GM18867 (cell line): ENCODE data around the gene SLC6A1.

Experiments
- ATAC-seq: cut with Tn5 transposase; IDR thresholded peaks from one replicate; pipeline ENCODE4 v1.9.1; 2021; ENCODE audit warnings: mild to moderate bottlenecking, moderate library complexity; ENCODE audit not compliant: unreplicated experiment

SLC6A1 gene

DNA sequence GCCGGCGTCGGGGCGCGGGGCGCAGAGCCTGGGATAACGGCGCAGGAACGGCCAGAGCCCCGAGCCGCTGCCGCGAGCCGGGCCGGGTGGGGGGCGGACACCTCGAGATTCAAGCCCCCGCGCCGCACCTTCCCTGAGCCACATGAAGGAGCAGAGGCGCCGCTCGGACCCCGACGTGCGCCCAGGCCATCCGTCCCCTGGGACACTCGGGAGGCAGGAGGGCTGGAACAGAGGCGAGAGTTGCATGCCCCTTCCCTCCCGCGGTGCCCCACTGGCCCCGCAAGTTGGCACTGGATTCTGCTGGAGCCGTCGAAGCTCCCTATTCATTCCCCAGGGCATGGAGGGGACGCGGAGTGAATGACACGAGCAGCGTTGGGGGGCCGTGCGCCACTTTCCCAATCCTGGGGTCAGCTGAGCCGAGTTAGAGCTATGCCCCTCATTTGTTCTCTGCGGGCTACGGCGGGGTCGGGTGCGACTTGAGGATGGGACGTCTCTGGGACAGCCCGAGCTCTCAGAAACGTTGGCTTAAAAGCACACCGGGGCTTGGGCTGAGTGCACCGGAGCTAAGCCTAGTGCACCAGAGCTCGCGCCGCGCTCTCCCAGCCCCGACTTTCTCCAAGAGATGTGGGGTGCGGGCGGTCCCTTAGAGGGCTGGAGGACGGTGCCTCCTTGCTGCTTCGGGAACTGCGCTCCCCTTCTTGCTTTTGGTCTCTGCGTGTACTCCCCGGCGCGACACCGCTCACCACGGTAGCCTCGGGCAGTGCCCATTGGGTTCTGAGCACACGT lies 588 bp downstream of the SLC6A1 start:
- no peak for ATAC-seq

DNA sequence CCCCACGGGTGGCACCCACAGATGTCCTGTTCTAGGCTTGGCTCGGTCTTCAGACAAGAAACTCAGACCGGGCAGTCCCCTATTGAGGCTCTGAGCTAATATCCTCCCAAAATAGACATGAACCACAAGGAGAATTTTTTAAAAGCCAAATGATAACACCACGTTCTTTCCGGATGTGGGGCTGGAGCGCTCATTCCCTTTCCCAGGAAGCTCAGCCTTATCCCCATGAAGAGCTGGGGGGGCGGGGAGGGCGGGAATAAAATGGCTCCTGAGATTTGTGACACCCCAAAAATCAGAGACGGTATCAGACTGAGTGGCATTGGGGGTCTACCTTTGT lies 1.1 kb downstream of the SLC6A1 start:
- ATAC-seq = no peak

DNA sequence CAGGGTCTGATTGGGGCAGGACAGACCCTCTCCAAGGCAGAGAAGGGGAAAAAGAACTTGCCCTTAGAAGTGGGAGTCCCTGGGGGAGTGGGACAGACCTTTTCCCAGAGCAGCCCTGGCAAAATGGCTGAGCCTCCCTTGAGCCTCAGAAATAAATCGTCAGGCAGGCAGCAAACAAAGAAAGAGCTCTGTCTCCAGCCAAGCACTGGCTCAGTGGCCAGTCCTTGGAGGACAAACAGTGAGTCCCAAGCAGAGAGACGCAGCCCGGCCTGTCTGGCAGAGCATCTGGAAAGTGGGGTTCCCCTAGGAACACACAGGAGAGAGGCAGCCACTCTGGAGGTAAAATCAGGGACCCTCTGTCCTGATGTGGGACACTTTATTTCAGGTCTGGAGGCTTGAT lies 1.8 kb downstream of the SLC6A1 start:
- no peak for ATAC-seq

DNA sequence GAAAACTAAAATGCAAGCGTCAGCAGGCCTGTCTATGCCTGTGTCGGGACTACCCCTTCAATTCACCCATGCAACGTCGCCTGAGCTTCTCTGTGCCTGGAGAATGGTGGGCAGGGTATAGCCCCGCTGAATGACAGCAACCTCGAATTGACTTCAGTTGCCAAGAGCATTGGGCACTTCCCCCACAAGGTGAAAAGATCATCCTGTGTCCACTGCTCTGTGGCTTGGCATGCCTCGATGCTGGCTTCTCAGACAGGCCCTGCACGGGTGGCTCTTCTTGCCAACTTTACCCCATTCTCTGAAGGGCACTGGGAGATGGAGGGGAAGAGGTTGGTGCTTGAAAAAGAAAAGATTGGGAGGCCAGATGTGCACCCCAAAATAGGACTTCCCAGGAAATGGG lies 3.3 kb downstream of the SLC6A1 start:
- no peak for ATAC-seq

DNA sequence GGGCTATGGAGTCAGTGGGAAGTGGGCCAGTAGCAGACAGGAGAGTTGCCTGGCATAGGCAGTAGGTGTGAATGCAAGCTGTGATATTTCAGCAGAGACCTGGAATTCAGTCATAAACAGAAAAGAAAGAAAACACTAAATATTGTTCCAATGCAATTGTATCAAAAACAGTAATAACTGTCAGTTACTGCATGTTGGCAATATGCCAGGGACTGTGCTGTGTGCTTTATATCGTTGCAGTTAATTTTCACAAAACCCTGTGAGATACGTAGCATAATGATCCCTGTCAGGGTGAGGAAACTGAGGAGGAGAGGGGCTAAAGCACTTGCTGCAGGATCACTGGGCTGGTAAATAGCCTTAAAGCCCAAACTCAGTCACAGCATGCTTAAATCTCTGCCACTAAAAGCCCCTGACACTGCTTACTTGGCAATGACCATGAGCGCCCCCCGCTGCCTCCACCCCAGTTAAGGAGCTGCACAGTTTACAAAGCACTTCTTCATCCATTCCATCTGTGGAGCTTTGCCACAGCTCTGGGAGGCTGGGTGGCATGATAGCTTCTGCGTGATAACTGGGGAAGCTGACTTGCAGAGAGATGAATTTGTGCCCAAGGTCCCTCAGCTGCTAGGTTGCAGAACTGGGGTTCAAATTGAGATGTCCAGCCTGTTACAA lies 3.9 kb downstream of the SLC6A1 start:
- no peak for ATAC-seq

DNA sequence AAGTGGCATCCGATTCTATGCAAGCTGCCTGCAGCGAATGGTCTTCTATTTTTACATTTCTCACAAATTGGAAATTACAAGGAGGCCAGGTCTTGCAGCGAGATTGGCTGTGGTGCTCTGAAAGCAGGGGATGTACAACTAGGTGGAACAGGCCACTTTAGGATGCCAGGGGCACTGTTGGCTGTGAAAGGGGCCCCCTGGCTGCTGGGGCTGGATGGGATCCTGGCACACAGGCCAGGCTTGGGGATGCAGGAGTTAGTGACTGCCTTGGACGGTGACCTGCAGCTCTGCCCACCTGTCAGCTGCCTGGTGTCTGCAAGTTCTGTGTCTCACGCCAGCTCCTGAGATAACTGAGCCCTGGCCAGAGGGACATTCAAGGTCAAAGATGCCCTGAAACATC lies 4.6 kb downstream of the SLC6A1 start:
- no peak for ATAC-seq

DNA sequence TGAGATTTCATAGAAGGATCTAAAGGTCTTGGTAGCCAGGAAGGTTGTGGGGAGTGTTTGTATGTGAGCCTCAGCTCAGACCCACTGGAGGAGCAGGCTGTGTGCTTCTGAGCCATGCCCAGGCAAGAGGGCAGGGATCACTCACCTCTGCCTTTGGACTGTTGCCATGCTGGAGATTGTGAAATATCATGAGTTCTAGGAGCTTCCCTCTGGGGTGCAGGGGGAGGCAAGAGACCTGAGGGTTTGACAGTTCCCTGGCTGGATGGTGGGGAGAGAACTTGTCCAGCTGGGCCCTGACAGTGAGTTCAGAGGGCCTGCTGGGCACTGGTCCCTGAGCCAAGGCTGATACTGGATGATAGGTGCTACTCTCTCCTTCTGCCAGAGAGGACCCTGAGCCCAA lies 6.0 kb downstream of the SLC6A1 start:
- no peak for ATAC-seq

DNA sequence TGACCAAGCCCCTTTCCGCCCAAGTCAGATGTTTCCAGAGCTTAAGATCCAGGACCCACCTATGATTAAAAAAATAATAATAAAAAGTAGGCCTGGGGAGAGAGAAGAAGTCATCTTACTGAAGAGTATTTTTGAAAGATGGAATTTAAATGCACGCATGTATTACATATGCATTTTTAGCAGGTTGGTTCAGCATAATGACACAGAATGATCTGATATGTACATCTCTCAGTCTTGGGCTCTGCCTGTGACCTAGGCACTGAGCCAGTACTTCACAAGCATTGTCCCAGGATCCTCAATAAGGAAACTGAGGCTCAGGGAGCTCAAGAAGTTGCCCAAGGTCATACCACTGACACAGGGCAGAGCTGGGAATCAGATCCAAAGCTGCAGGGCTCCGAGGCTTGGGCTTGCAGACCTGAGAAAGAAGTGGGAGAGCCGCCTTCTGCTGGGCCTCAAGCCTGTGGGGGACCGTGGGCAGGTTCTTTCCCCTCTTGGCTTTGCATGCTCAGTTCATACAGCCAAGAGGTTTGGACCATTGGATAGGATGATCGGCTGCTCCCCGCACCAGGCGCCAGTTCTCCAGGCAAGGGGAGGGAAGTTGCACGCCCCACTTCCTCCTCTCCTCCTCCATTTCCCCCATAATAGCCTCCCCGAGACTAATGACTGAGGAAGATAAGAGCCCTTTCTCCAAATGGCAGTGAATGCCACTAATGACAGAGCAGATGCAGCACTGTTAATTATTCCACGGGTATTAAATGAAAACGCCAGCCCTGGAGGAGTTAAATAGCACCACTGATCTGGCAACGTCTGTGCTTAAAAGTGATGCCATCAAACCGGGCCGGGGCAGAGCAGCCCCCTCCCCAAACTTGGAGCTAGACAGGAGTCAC lies 6.9 kb downstream of the SLC6A1 start:
- ATAC-seq = no peak

DNA sequence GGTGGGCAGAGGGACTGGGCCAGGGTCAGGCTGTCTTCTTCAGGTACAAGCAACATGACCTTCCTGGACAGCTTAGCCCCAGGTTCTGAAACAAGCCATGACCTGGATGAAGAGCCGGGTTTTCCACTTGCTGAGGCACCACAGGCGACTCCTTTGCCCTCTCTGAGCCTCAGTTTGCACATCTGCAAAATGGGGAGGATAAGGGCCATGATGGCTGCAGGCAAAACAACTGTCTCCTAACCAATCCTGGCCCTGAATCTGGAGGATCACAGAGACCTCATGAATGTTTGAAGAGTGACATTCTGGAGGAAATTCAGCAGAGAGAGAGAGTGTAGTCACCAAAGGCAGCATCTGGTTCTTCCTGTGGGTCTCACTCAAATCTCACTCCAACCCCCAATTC lies 8.0 kb downstream of the SLC6A1 start:
- no peak for ATAC-seq

DNA sequence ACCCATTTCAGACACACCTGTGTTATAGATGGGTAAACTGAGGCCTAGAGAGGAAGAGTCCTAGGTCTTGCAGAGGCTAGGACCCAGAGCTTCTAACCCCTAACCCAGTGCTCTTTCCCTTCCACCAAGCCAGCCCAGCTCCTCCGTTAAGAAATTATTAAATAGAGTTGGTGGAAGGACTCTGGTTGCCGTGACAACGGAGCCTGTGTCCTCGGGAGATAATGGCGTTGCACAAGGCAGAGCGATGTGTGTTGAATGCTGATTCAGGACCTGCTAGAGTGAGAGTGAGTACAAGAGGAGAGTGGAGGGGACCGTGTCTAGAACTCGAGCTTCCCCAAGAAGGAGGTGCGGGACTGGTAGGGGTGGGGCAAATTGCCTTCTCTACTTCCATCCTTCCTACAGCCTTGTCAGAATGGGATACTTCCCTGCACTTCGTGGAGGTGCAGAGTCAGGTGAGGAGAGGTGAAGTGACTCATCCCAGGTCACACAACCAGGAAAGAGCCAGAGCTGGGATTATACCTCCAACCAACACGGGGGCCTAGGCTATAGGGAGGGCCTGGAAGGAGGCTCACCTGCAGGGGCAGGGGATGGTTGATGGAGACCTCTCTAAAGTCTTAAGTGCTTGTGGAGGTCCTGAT lies 8.6 kb downstream of the SLC6A1 start:
- ATAC-seq = no peak

DNA sequence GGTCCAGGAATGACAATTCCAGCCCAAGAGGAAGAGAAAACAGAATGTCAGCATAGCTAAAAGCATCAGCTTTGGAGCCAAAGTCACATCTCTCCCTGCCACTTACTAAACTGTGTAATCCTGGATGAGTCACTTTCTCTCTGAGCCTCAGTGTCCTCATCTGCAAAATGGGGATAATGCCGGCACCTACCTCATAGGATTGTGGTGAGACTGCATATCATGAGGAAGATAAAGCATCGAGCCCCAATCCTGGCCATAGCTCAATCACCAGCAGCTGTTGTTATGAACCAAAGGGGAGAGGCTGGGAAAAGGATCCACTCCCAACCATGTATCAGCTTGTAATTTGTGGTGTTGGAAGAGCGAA lies 9.1 kb downstream of the SLC6A1 start:
- ATAC-seq = no peak

DNA sequence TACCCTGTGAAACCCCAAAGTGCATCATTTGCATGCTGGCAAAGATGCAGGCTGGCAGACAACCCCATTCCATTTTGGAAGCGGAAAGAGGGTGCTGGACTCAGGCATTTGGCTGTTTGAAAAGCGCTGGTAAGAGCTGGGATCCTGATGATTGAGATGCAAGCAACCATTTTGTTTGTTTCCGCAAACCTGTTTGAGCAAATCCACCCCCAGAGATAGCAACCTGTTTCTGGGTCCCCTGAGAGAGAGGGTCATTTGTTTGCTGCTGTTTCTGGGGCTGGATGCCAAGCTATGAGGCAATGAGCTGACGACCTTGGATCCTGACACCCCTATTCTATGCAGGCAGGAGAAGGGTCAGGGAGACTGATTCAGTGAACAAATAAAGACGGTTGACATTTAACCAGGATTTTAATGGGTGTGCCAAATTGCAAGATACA lies 9.8 kb downstream of the SLC6A1 start:
- ATAC-seq = no peak

DNA sequence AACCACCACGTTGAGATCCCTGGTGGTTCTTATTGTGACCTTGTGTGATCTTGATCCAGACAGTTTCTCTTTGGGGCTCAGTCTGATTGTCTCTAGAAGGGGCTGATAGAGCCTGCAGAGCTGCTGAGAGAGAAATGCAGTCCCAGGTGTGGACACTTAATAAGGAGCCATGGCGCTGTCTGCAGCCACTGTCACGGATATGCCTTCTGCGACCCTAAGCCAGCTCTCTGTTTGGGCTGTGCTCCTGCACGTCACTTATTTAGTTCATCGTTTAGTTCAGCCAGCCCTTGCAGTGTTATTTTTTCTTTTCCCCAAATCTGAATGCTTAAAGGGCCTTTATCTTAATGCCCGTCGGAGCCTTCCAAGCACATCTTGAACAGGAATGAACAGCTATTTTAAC lies 12.0 kb downstream of the SLC6A1 start:
- no peak for ATAC-seq

DNA sequence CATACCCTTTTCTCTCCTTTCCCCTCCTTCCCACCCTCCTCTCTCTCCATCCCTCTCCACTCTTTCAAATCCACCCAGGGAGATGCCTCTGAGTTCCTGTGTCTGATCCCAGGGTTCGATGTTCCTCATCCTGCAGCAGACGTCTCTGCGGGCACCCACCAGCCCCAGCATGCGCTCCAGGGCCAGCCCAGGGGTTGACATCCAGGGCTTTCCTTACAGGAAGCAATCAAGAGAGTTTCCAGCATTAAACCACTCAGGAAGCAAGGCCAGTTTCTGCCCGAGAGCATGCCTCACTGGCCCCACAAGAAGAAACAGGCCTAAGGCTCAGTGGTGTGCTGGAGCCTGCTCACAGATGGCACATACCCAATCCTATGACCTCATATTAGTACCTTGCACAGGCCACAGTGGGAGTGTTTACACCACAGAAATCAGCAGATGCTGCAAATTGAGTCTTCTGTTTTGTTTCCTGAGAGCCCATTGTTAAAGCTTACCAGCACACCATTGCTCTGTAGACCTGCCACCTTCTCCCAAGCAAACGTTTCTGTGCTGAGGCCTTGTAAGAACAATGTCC lies 13.2 kb downstream of the SLC6A1 start:
- no peak for ATAC-seq

DNA sequence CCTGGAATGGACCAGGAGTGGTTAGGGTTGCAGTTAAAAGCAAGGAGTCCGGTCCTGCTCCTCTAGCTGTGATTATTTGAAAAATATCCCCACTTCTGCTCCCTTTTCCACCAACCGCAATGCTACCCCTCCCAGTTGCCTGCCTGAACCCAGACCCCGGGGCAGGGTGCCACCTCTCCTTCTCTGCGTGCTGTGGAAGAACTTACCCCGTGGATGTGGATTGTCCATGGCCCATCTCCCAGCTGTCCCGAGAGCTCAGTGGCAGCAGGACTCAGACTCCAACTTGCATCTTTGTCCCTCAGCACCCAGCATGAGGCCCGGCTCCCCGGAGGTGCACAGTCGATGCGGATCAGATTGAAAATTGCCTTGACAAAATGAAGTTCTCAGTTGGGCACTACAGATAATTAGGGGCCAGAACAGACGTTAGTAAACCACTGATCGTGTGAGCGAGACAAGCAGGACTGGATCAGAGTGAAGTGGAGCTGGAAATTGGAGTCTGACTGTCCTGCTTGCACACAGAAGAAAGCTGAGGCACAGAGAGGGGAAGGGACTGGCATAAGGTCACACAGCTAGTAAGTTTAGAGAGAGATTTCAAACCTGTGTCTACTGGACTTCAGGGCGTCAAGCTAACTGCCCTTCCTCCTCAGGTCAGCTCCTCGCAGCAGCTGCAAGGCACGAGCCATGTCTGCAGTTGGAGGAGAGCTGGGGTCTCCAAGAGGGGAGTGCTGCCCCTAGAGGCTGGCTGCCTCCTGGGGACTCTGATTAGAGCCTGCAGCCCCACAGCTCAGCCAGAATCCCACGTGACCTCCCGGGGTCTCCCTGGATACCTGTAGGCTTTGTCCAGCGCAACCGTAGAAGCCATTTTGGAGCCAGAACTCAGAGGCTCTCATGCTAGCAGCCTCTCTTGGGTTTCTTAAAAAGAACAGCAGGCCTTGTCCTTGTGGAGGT lies 14.7 kb downstream of the SLC6A1 start:
- no peak for ATAC-seq

DNA sequence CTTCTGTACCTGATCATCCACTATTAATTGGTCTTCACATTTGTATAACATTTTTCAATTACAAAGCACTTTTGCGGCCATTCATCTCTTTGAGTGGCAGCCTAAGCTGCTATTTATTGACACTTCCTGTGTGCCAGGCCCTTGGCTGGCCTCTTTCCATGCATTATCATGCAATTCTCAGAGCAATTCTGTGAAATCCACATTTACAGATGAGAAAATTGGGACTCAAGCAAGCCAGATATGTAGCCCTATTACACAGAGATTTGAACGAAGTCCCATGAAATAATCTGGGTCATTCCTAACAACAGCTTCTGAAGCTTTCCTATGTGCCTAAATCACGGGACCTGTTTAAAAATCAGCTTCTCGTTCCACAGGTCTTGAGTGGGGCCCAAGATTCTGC lies 17.4 kb downstream of the SLC6A1 start:
- ATAC-seq = no peak

DNA sequence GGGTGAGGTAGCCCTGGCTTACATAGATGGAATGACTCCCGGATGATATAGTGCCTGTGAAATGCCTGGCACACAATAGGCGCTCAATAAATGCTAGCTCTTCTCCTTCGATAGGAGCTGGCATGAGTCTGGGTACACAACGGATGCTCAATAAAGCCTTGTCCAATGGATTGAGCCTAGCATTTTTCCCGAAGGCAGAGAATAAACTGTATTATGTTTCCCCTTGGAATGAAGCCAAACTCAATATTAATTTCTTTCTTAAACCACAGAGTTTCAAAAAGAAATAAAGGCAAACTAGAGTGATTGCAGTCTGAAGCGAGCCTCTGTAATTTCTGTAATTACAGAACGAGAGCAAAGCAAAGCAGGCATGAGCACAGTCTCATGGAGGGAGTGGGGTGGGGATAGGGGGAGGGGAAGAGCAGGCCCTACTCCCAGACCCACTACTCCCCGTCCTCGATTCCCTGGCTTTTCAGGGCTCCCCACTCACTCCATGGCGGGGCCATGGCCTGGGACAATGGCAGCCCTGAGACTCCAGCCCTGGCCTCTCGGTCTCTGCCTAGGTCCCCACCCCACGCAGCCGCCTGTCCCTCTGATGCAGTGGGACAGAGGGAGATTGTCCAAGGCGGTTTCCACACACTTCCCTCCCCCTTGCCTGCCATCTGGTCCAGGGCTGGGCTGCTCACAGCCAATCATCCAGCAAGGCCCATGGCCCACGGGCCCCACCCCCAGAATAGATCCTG lies 18.0 kb downstream of the SLC6A1 start:
- ATAC-seq = no peak

DNA sequence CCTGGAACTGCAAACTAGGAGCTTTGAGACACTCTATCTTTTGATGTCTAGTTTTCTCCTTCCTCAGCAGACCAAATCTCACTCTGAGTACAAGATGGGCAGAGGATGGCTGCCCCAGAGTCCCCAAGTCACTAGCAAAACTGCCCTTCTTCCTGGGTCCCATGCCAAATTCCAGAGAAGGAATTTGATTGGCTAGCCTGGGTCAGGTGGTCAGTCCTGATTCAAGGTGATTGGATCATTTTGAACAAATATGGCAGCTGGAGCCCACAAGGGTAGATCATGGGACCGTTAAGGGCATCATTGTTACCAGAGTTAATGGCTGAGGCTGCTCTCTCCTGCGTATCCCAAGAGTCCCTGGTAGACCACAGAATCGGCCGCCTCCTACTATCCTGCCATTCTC lies 21.7 kb downstream of the SLC6A1 start:
- ATAC-seq = no peak

DNA sequence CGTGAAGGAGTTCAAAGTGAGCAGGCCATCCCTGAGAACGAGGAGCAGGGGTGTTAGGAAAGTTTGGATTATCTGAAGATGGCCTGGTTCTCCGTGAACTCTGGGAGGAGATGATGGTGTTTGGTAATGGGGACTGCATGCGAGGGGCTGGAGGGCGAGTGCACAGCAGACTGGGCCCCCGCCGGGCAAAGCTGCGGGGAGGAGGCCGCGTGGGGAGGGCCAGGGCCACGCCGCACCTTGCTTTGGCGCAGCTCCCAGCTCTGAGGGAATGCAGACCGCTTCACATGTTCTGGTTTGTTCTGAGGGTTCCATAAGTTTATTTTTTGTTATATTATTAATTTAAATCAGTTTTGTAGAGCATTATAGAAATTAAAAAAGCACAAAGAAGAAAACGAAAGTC lies 22.2 kb downstream of the SLC6A1 start:
- ATAC-seq = no peak
